Duodenal mucosa (tissue), 2 donors: ENCODE results near the gene IL36RN.

ENCODE experiments used
- H3K27ac ChIP-seq: one replicate; pipeline ENCODE4 v1.7.0; 2013; ENCODE audit warnings: low read depth, low read length
- H3K27me3 ChIP-seq, 2 donors: one replicate each; pipeline ENCODE4 v1.7.0; 2013; ENCODE audit warnings: low read length in 2 of 2, control low read depth in 1 of 2; ENCODE audit not compliant: insufficient read depth in 2 of 2, control insufficient read depth in 1 of 2
- H3K36me3 ChIP-seq, 2 donors: one replicate each; pipeline ENCODE4 v1.7.0; 2013; ENCODE audit warnings: low read length in 2 of 2, control low read depth in 1 of 2; ENCODE audit not compliant: insufficient read depth in 2 of 2, control insufficient read depth in 1 of 2
- H3K4me1 ChIP-seq, 2 donors: one replicate each; pipeline ENCODE4 v1.7.0; 2013; ENCODE audit warnings: low read length in 2 of 2, control low read depth in 1 of 2; ENCODE audit not compliant: insufficient read depth in 2 of 2, control insufficient read depth in 1 of 2
- H3K4me3 ChIP-seq, 2 donors: one replicate each; pipeline ENCODE4 v1.7.0; 2013; ENCODE audit warnings: low read length in 2 of 2, low read depth in 1 of 2
- H3K9ac ChIP-seq, 2 donors: one replicate each; pipeline ENCODE4 v1.7.0; 2013; ENCODE audit warnings: low read length in 2 of 2, low read depth in 1 of 2
- H3K9me3 ChIP-seq, 2 donors: one replicate each; pipeline ENCODE4 v1.7.0; 2013; ENCODE audit warnings: low read length in 2 of 2, control low read depth in 1 of 2; ENCODE audit not compliant: control insufficient read depth in 1 of 2

Gene IL36RN

GRCh38 chr2:113058998-113059960, at the start of gene IL36RN:
Gene IL36RN (plus strand): TSS chr2:113059198. CDS start chr2:113059439, 241 bp downstream.
- H3K4me3 ChIP-seq: no peak within 1 kb of the TSS
- no peak within 1 kb of the TSS for H3K27ac ChIP-seq
- H3K4me1 ChIP-seq: no peaks in the 10 kb centered on the region
- H3K27me3 ChIP-seq: no peaks in the 10 kb centered on the region
- no peaks in the 10 kb centered on the region for H3K36me3 ChIP-seq
- peaks cover 3 to 9% of the 10 kb centered on the region in 2 donors for H3K9me3 ChIP-seq
- no peak within 1 kb of the TSS for H3K9ac ChIP-seq

GRCh38 chr2:113009622-113010021, 49.4 kb upstream of the IL36RN start:
- Histone ChIP-seq H3K27me3 (no peaks in the 10 kb centered on the region), H3K4me3 (no peak overlapping the region), H3K27ac (no peak overlapping the region), H3K9me3 (no peaks in the 10 kb centered on the region), H3K9ac (no peak overlapping the region), H3K4me1 (no peaks in the 10 kb centered on the region), H3K36me3 (no peaks in the 10 kb centered on the region)

GRCh38 chr2:113010088-113010487, 48.9 kb upstream of the IL36RN start:
- Histone ChIP-seq H3K9ac (no peak overlapping the region), H3K36me3 (no peaks in the 10 kb centered on the region), H3K4me1 (no peaks in the 10 kb centered on the region), H3K27me3 (no peaks in the 10 kb centered on the region), H3K9me3 (no peaks in the 10 kb centered on the region), H3K27ac (no peak overlapping the region), H3K4me3 (no peak overlapping the region)

- Histone ChIP-seq H3K9me3 (no peaks in the 10 kb centered on the region), H3K4me3 (no peak overlapping the region), H3K27ac (no peak overlapping the region), H3K9ac (no peak overlapping the region), H3K27me3 (no peaks in the 10 kb centered on the region), H3K4me1 (no peaks in the 10 kb centered on the region), H3K36me3 (no peaks in the 10 kb centered on the region)
These were observed 47.9 kb upstream of the IL36RN start for GRCh38 chr2:113011108-113011507.

GRCh38 chr2:113012436-113013335, 46.3 kb upstream of the IL36RN start:
- H3K4me3 ChIP-seq: no peak overlapping the region
- H3K27me3 ChIP-seq: peaks cover 0 to 5% of the 10 kb centered on the region in 2 donors
- no peaks in the 10 kb centered on the region for H3K36me3 ChIP-seq
- no peak overlapping the region for H3K27ac ChIP-seq
- no peaks in the 10 kb centered on the region for H3K4me1 ChIP-seq
- H3K9ac ChIP-seq: no peak overlapping the region
- H3K9me3 ChIP-seq: no peaks in the 10 kb centered on the region

GRCh38 chr2:113013336-113013661, 45.7 kb upstream of the IL36RN start:
- no peaks in the 10 kb centered on the region for H3K36me3 ChIP-seq
- H3K4me3 ChIP-seq: no peak overlapping the region
- no peak overlapping the region for H3K27ac ChIP-seq
- H3K4me1 ChIP-seq: no peaks in the 10 kb centered on the region
- H3K27me3 ChIP-seq: peaks cover 0 to 7% of the 10 kb centered on the region in 2 donors
- H3K9ac ChIP-seq: no peak overlapping the region
- H3K9me3 ChIP-seq: no peaks in the 10 kb centered on the region

GRCh38 chr2:113014067-113014466, 44.9 kb upstream of the IL36RN start:
- Histone ChIP-seq H3K36me3 (no peaks in the 10 kb centered on the region), H3K4me1 (no peaks in the 10 kb centered on the region), H3K4me3 (no peak overlapping the region), H3K27ac (no peak overlapping the region), H3K27me3 (peaks cover 0 to 7% of the 10 kb centered on the region in 2 donors), H3K9ac (no peak overlapping the region), H3K9me3 (no peaks in the 10 kb centered on the region)

GRCh38 chr2:113015042-113015441, 44.0 kb upstream of the IL36RN start:
- Histone ChIP-seq H3K27me3 (peaks cover 0 to 7% of the 10 kb centered on the region in 2 donors), H3K9me3 (no peaks in the 10 kb centered on the region), H3K4me3 (no peak overlapping the region), H3K27ac (no peak overlapping the region), H3K36me3 (no peaks in the 10 kb centered on the region), H3K9ac (no peak overlapping the region), H3K4me1 (no peaks in the 10 kb centered on the region)

GRCh38 chr2:113015655-113016054, 43.3 kb upstream of the IL36RN start:
- H3K27me3 ChIP-seq: peaks cover 0 to 7% of the 10 kb centered on the region in 2 donors
- no peak overlapping the region for H3K27ac ChIP-seq
- H3K4me1 ChIP-seq: no peaks in the 10 kb centered on the region
- no peak overlapping the region for H3K9ac ChIP-seq
- H3K4me3 ChIP-seq: no peak overlapping the region
- no peaks in the 10 kb centered on the region for H3K36me3 ChIP-seq
- H3K9me3 ChIP-seq: no peaks in the 10 kb centered on the region

GRCh38 chr2:113018509-113018908, 40.5 kb upstream of the IL36RN start:
- Histone ChIP-seq H3K9me3 (no peaks in the 10 kb centered on the region), H3K4me1 (no peaks in the 10 kb centered on the region), H3K27ac (no peak overlapping the region), H3K27me3 (peaks cover 6 to 11% of the 10 kb centered on the region in 2 donors), H3K36me3 (no peaks in the 10 kb centered on the region), H3K4me3 (no peak overlapping the region), H3K9ac (no peak overlapping the region)
